ENCODE results near the gene HINT2.

Gene HINT2

GRCh38 chr9:35792826-35793225, 22.0 kb downstream of the HINT2 start:
- DNase-seq (ENCODE audit: extremely low read depth, low read depth): no peak
- no peak for TF ChIP-seq CTCF (IDR thresholded peaks at IDR 0.05; ENCODE audit: low read depth, low read length, missing control alignments)
- no peak overlapping the region for H3K4me3 ChIP-seq (replicated peaks; ENCODE audit: low read depth, low read length)

- no peak for DNase-seq (ENCODE audit: extremely low read depth, low read depth)
- peak overlapping the region; percentile 39 for H3K4me3 ChIP-seq (replicated peaks; ENCODE audit: low read depth, low read length)
- no peak for TF ChIP-seq CTCF (IDR thresholded peaks at IDR 0.05; ENCODE audit: low read depth, low read length, missing control alignments)
Measured at GRCh38 chr9:35792024-35792813, 22.6 kb downstream of the HINT2 start.

GRCh38 chr9:35791297-35791921, 23.4 kb downstream of the HINT2 start, which contains the start of gene NPR2:
NPR2 (plus strand) TSS chr9:35791591; CDS start chr9:35792409, 818 bp downstream.
- peak within 1 kb of the TSS; percentile 39 for H3K4me3 ChIP-seq (replicated peaks; ENCODE audit: low read depth, low read length)
- DNase-seq (ENCODE audit: extremely low read depth, low read depth): no peak
- no peak for TF ChIP-seq CTCF (IDR thresholded peaks at IDR 0.05; ENCODE audit: low read depth, low read length, missing control alignments)

GRCh38 chr9:35790385-35791296, 24.2 kb downstream of the HINT2 start:
- peak; percentile 66 for DNase-seq (ENCODE audit: extremely low read depth, low read depth)
- no peak overlapping the region for H3K4me3 ChIP-seq (replicated peaks; ENCODE audit: low read depth, low read length)
- peak; percentile 85 for TF ChIP-seq CTCF (IDR thresholded peaks at IDR 0.05; ENCODE audit: low read depth, low read length, missing control alignments)

- no peak for TF ChIP-seq CTCF (IDR thresholded peaks at IDR 0.05; ENCODE audit: low read depth, low read length, missing control alignments)
- no peak for DNase-seq (ENCODE audit: extremely low read depth, low read depth)
- no peak overlapping the region for H3K4me3 ChIP-seq (replicated peaks; ENCODE audit: low read depth, low read length)
Measured at GRCh38 chr9:35790025-35790384, 24.8 kb downstream of the HINT2 start.

- no peak for DNase-seq (ENCODE audit: extremely low read depth, low read depth)
- TF ChIP-seq CTCF (IDR thresholded peaks at IDR 0.05; ENCODE audit: low read depth, low read length, missing control alignments): no peak
- H3K4me3 ChIP-seq (replicated peaks; ENCODE audit: low read depth, low read length): no peak overlapping the region
Measured at GRCh38 chr9:35789541-35789940, 25.3 kb downstream of the HINT2 start.
